Endothelial cell of umbilical vein (primary cell): ENCODE measurements around the gene NOS2. TPM values are rescaled to one million over a fixed set of nuclear protein-coding genes. Genes with fewer than 3 reads are reported as not detected.

Source experiments
- BruUV-seq: library from RNA; stranded (reverse); fragments of 400-500 nt; replicated peaks from 2 replicates; lab custom pipeline; 2021; lab: Mats Ljungman, UMichigan
- CTCF ChIA-PET: fragments of 300-600, 350-600 bp; sonication (Branson Sonifier 250); formaldehyde crosslinking; loops from one replicate; lab custom pipeline; 2021; ENCODE audit warnings: antibody characterized with exemption, inconsistent platforms; lab: Charles Lee
- POLR2A ChIA-PET: fragments of 300-600, 350-600 bp; sonication (Branson Sonifier 250); formaldehyde crosslinking; loops from one replicate; lab custom pipeline; 2021; ENCODE audit warnings: antibody characterized with exemption, inconsistent platforms; lab: Charles Lee
- DNase-seq: peaks from one replicate; pipeline ENCODE4 v3.0.0-alpha.2; 2011; ENCODE audit warnings: low read depth, low spot score
- FAIRE-seq: peaks from 2 replicates; lab custom pipeline; 2011; peaks lifted over from hg19 to GRCh38; lab: Jason Lieb, UNC
- H2AFZ ChIP-seq: 2 replicates; pipeline ENCODE4 v1.6.0; 2012; ENCODE audit warnings: low read depth, low read length, control low read depth, inconsistent platforms
- H3K27ac ChIP-seq: 2 replicates; pipeline ENCODE4 v1.5.1; 2011; ENCODE audit warnings: low read depth, mild to moderate bottlenecking, control low read depth, low read length, moderate library complexity; ENCODE audit not compliant: insufficient read depth
- H3K27me3 ChIP-seq, 2 experiments: 2 replicates each; pipeline versions ENCODE4 v1.6.0 to v1.6.1; 2011; ENCODE audit warnings: low read length in 2 of 2, mixed read lengths in 1 of 2; ENCODE audit not compliant: control insufficient read depth in 2 of 2, insufficient read depth in 2 of 2
- H3K36me3 ChIP-seq, 2 experiments: 2 replicates in 1 of 2; 3 replicates in 1 of 2; pipeline ENCODE4 v1.5.1; 2011; ENCODE audit warnings: low read length in 2 of 2, mild to moderate bottlenecking in 1 of 2, moderate library complexity in 1 of 2; ENCODE audit not compliant: control insufficient read depth in 2 of 2, insufficient read depth in 2 of 2; ENCODE audit errors: extremely low read depth in 1 of 2
- H3K4me1 ChIP-seq: 3 replicates; pipeline ENCODE4 v1.5.1; 2011; ENCODE audit warnings: mild to moderate bottlenecking, low read length; ENCODE audit not compliant: control insufficient read depth, insufficient read depth; ENCODE audit errors: extremely low read depth
- H3K4me2 ChIP-seq: 2 replicates; pipeline ENCODE4 v1.6.1; 2011; ENCODE audit warnings: low read length, control low read depth, mixed read lengths; ENCODE audit not compliant: insufficient read depth
- H3K4me3 ChIP-seq, 3 experiments: fragments of 200-600 bp in 1 of 3; sonication (generic), shearing (Covaris generic) in 1 of 3; replicated peaks in 1 of 3; 2 replicates each; pipeline ENCODE4 v1.5.1; 2011 to 2016; ENCODE audit warnings: control low read depth in 3 of 3, low read length in 3 of 3, mild to moderate bottlenecking in 2 of 3, inconsistent platforms in 1 of 3, low read depth in 1 of 3, moderate library complexity in 1 of 3; ENCODE audit not compliant: insufficient read depth in 1 of 3
- H3K79me2 ChIP-seq: 2 replicates; pipeline ENCODE4 v1.6.0; 2012; ENCODE audit warnings: low read length, inconsistent platforms; ENCODE audit not compliant: control insufficient read depth, insufficient read depth
- H3K9ac ChIP-seq: replicated peaks from 2 replicates; pipeline ENCODE3; 2011; ENCODE audit warnings: low read length, control low read depth; ENCODE audit not compliant: insufficient read depth; ENCODE audit errors: extremely low read depth
- H3K9me1 ChIP-seq: replicated peaks from 3 replicates; pipeline ENCODE4 v1.6.0; 2011; ENCODE audit warnings: mild to moderate bottlenecking, low read length; ENCODE audit not compliant: control insufficient read depth, insufficient read depth; ENCODE audit errors: extremely low read depth
- H3K9me3 ChIP-seq: replicated peaks from 2 replicates; pipeline ENCODE4 v1.5.1; 2012; ENCODE audit warnings: low read length, inconsistent platforms; ENCODE audit not compliant: control insufficient read depth, insufficient read depth
- H4K20me1 ChIP-seq: replicated peaks from 2 replicates; pipeline ENCODE3; 2011; ENCODE audit warnings: mild to moderate bottlenecking, low read length; ENCODE audit not compliant: control insufficient read depth, insufficient read depth; ENCODE audit errors: extremely low read depth
- CTCF ChIP-seq, 2 donors: IDR thresholded peaks; 1 replicate in 1 of 2; 2 replicates in 1 of 2; pipeline ENCODE4 v1.5.1; 2011; ENCODE audit warnings: low read length in 2 of 2, mild to moderate bottlenecking in 2 of 2, moderate library complexity in 2 of 2, control low read depth in 1 of 2, inconsistent platforms in 1 of 2, low read depth in 1 of 2; ENCODE audit not compliant: insufficient read depth in 1 of 2; ENCODE audit errors: extremely low read depth in 1 of 2
- EZH2 ChIP-seq: IDR thresholded peaks from 2 replicates; pipeline ENCODE4 v1.6.1; 2012; ENCODE audit warnings: borderline replicate concordance, low read depth, mild to moderate bottlenecking, moderate library complexity, low read length, inconsistent platforms; ENCODE audit not compliant: severe bottlenecking
- FOS ChIP-seq: IDR thresholded peaks from 2 replicates; pipeline ENCODE4 v1.6.1; 2011; ENCODE audit warnings: mild to moderate bottlenecking, low read length, moderate library complexity, borderline replicate concordance; ENCODE audit not compliant: insufficient read depth
- GATA2 ChIP-seq: IDR thresholded peaks from 2 replicates; pipeline ENCODE4 v1.7.0; 2011; ENCODE audit warnings: low read depth, mild to moderate bottlenecking, moderate library complexity, mixed read lengths, low read length; ENCODE audit not compliant: insufficient read length, insufficient read depth
- JUN ChIP-seq: IDR thresholded peaks from 2 replicates; pipeline ENCODE4 v1.6.1; 2011; ENCODE audit warnings: borderline replicate concordance, low read depth; ENCODE audit not compliant: insufficient read length, insufficient read depth
- MAX ChIP-seq: IDR thresholded peaks from 2 replicates; pipeline ENCODE4 v1.6.1; 2011; ENCODE audit not compliant: insufficient read depth, insufficient read length
- MYC ChIP-seq: IDR thresholded peaks from one replicate; pipeline ENCODE4 v1.6.1; 2011; ENCODE audit warnings: mild to moderate bottlenecking, low read depth, low read length
- POLR2A ChIP-seq: IDR thresholded peaks from 2 replicates; pipeline ENCODE4 v1.6.1; 2012; ENCODE audit warnings: low read depth, mild to moderate bottlenecking, control low read depth, low read length
- POLR2AphosphoS5 ChIP-seq: IDR thresholded peaks from 2 replicates; pipeline ENCODE4 v1.6.1; 2012; ENCODE audit warnings: low read depth, mild to moderate bottlenecking, control low read depth, low read length, moderate library complexity; ENCODE audit not compliant: insufficient read depth
- dilution Hi-C: fragments of 300-500 bp; cut with MboI; formaldehyde crosslinking; loops from one replicate; pipeline ENCODE4 v1.15.0; 2019; ENCODE audit warnings: low sequenced_read_pairs; ENCODE audit not compliant: extremely low pct_ligation_motif_present
- intact Hi-C: fragments of 100-400 bp; cut with micrococcal nuclease; formaldehyde crosslinking; loops from one replicate; pipeline ENCODE4 v1.10.0; 2022
- polyA plus RNA-seq, 4 experiments: library from polyadenylated mRNA; depleted of rRNA in 3 of 4; stranded (reverse) in 3 of 4; unstranded in 1 of 4; fragments of >200 nt; gene quantifications; 2 replicates each; pipeline versions ENCODE4 v1.2.1 to v1.2.3, GENCODE V29; 2011 to 2012; ENCODE audit warnings: missing spikeins in 1 of 4
- total RNA-seq: library from RNA; stranded (reverse); gene quantifications from 2 replicates; pipeline ENCODE4 v1.2.3, GENCODE V29; 2021

NOS2 gene
- total and polyA plus RNA-seq, 2 donors (not counting 3 experiments of a cell fraction or from before 2014, with no cell fraction given), result 0.01 TPM; not detected in 1

GRCh38 chr17:27778183-27778582 lies 22.1 kb downstream of the NOS2 start:
- Histone ChIP-seq H3K27me3 (no peaks in the 10 kb centered on the region), H3K4me2 (no peak overlapping the region), H3K27ac (no peak overlapping the region), H3K9me3 (no peaks in the 10 kb centered on the region), H4K20me1 (no peaks in the 10 kb centered on the region), H3K4me1 (no peaks in the 10 kb centered on the region), H3K79me2 (no peaks in the 10 kb centered on the region), H3K9me1 (no peaks in the 10 kb centered on the region), H3K36me3 (no peaks in the 10 kb centered on the region), H3K4me3 (no peak overlapping the region), H2AFZ (no peak overlapping the region), H3K9ac (no peak overlapping the region)
- ChIA-PET POLR2A (no interaction called here), CTCF (interaction anchor here (1.1 to 2.3 kb wide), 3 partner anchors 8 to 18 kb away, joined by 3 to 5 read pairs (median 3); no protein-coding TSS in a partner anchor)
- intact Hi-C loops, result no loop called here
- no peak for TF ChIP-seq EZH2
- no peak for TF ChIP-seq MYC
- TF ChIP-seq GATA2, result no peak
- no peak for TF ChIP-seq MAX
- no peak for DNase-seq
- no peak for FAIRE-seq
- dilution Hi-C loops, result no loop called here
- no TSS peak for BruUV-seq

- no peaks in the 10 kb centered on the region for H3K4me1 ChIP-seq
- intact Hi-C loops (no loop called here), dilution Hi-C loops (no loop called here)
- H3K4me2 ChIP-seq, result no peak overlapping the region
- no peak for DNase-seq
- no peaks in the 10 kb centered on the region for H3K36me3 ChIP-seq
- H4K20me1 ChIP-seq, result no peaks in the 10 kb centered on the region
- H3K79me2 ChIP-seq, result no peaks in the 10 kb centered on the region
- FAIRE-seq, result no peak
- H3K9me3 ChIP-seq, result no peaks in the 10 kb centered on the region
- no peak overlapping the region for H2AFZ ChIP-seq
- TF ChIP-seq CTCF (IDR thresholded peaks at IDR 0.05; ENCODE audit: extremely low read depth in 1 of 2, insufficient read depth in 1 of 2, low read depth in 1 of 2, low read length in 2 of 2), result no peak
- TF ChIP-seq EZH2, result no peak
- no peak for TF ChIP-seq MAX
- TF ChIP-seq FOS, result no peak
- TF ChIP-seq MYC, result no peak
- no peak for TF ChIP-seq GATA2
- no peak for TF ChIP-seq POLR2A
- TF ChIP-seq JUN, result no peak
- no peak for TF ChIP-seq POLR2AphosphoS5
- BruUV-seq, result no TSS peak
- CTCF ChIA-PET, result no interaction called here
- H3K9ac ChIP-seq, result no peak overlapping the region
- H3K4me3 ChIP-seq, result no peak overlapping the region
- H3K27ac ChIP-seq, result no peak overlapping the region
- POLR2A ChIA-PET, result no interaction called here
- no peaks in the 10 kb centered on the region for H3K27me3 ChIP-seq
- H3K9me1 ChIP-seq, result no peaks in the 10 kb centered on the region
These were observed 23.3 kb downstream of the NOS2 start for GRCh38 chr17:27776882-27777624.
